Measurements from ENCODE around the gene GPC6.

Gene GPC6

GRCh38 chr13:94389604-94390351 lies 1163.2 kb downstream of the GPC6 start:
- TF ChIP-seq CTCF (IDR thresholded peaks at IDR 0.05; ENCODE audit: borderline replicate concordance, insufficient read depth, low read depth, low read length), result no peak
- no peak overlapping the region for H3K4me3 ChIP-seq (ENCODE audit: low read depth, low read length)

GRCh38 chr13:94390881-94391280 lies 1164.3 kb downstream of the GPC6 start:
- no peak overlapping the region for H3K4me3 ChIP-seq (ENCODE audit: low read depth, low read length)
- no peak for TF ChIP-seq CTCF (IDR thresholded peaks at IDR 0.05; ENCODE audit: borderline replicate concordance, insufficient read depth, low read depth, low read length)

- H3K4me3 ChIP-seq (ENCODE audit: low read depth, low read length), result no peak overlapping the region
- no peak for TF ChIP-seq CTCF (IDR thresholded peaks at IDR 0.05; ENCODE audit: borderline replicate concordance, insufficient read depth, low read depth, low read length)
These were observed 1168.1 kb downstream of the GPC6 start for GRCh38 chr13:94394723-94395122.

GRCh38 chr13:94395860-94396259 lies 1169.3 kb downstream of the GPC6 start:
- no peak for TF ChIP-seq CTCF (IDR thresholded peaks at IDR 0.05; ENCODE audit: borderline replicate concordance, insufficient read depth, low read depth, low read length)
- H3K4me3 ChIP-seq (ENCODE audit: low read depth, low read length), result no peak overlapping the region

GRCh38 chr13:94399812-94400211 lies 1173.2 kb downstream of the GPC6 start:
- no peak overlapping the region for H3K4me3 ChIP-seq (ENCODE audit: low read depth, low read length)
- no peak for TF ChIP-seq CTCF (IDR thresholded peaks at IDR 0.05; ENCODE audit: borderline replicate concordance, insufficient read depth, low read depth, low read length)

- no peak for TF ChIP-seq CTCF (IDR thresholded peaks at IDR 0.05; ENCODE audit: borderline replicate concordance, insufficient read depth, low read depth, low read length)
These were observed 1174.3 kb downstream of the GPC6 start for GRCh38 chr13:94400874-94401273.

GRCh38 chr13:94408314-94409036 lies 1181.9 kb downstream of the GPC6 start:
- no peak for TF ChIP-seq CTCF (IDR thresholded peaks at IDR 0.05; ENCODE audit: borderline replicate concordance, insufficient read depth, low read depth, low read length)
- H3K4me3 ChIP-seq (ENCODE audit: low read depth, low read length), result no peak overlapping the region

More at GRCh38 chr13:94400874-94401273, 1174.3 kb downstream of the GPC6 start:
- no peak overlapping the region for H3K4me3 ChIP-seq (ENCODE audit: low read depth, low read length)

All from GM12875 (cell line).